OCI-LY1 (cell line): ENCODE data around the gene PAK5.

Experiments used
- CTCF ChIP-seq: fragments of 200-600 bp; sonication (generic), shearing (Covaris generic); IDR thresholded peaks from 2 replicates; pipeline ENCODE4 v1.5.1; 2017; ENCODE audit warnings: mild to moderate bottlenecking, antibody characterized with exemption, low read length, moderate library complexity, mixed read lengths
- EZH2 ChIP-seq: fragments of 200-600 bp; sonication (generic), shearing (Covaris generic); IDR thresholded peaks from 2 replicates; pipeline ENCODE4 v1.8.0; 2017; ENCODE audit warnings: borderline replicate concordance, mixed run types, mild to moderate bottlenecking, antibody characterized with exemption, low read length, moderate library complexity, mixed read lengths

GRCh38 chr20:9616455-9616805, 222.4 kb downstream of the PAK5 start:
- TF ChIP-seq CTCF, result no peak
- no peak for TF ChIP-seq EZH2
